HepG2 (cell line): ENCODE data around the gene RAMP3. TPM values are rescaled to one million over a fixed set of nuclear protein-coding genes. Genes with fewer than 3 reads are reported as not detected.

Source experiments
- ATAC-seq: fragments of 200-7000 bp; cut with Tn5 transposase; 3 replicates; pipeline ENCODE4 v1.9.1; 2020; ENCODE audit warnings: mild to moderate bottlenecking, moderate library complexity
- BruUV-seq: library from RNA; stranded (reverse); fragments of 400-500 nt; replicated peaks from 2 replicates; lab custom pipeline; 2021; lab: Mats Ljungman, UMichigan
- CTCF ChIA-PET: fragments of 300-600 bp; formaldehyde crosslinking; extraction: SDS; loops from one replicate; lab custom pipeline; 2021; ENCODE audit warnings: low total read pairs, inconsistent platforms, low intra/inter-chr PET ratio; lab: Yijun Ruan, JAX
- POLR2A ChIA-PET: fragments of 350-600 bp; sonication (Branson Sonifier 250); formaldehyde crosslinking; loops from one replicate; lab custom pipeline; 2020; ENCODE audit warnings: antibody characterized with exemption, inconsistent platforms; lab: Yijun Ruan, JAX
- DNase-seq: peaks from one replicate; pipeline ENCODE4 v3.0.0-alpha.2; 2015; ENCODE audit warnings: low spot score
- FAIRE-seq: peaks from 3 replicates; lab custom pipeline; 2011; peaks lifted over from hg19 to GRCh38; lab: Jason Lieb, UNC
- H2AFZ ChIP-seq: one replicate; pipeline ENCODE4 v1.6.1; 2011; ENCODE audit warnings: low read length, inconsistent platforms
- H3K27ac ChIP-seq: fragments of 300-600 bp; 3 replicates; pipeline ENCODE4 v1.8.0; 2011; ENCODE audit warnings: mixed run types, mild to moderate bottlenecking, mixed read lengths, low read length, inconsistent platforms; ENCODE audit not compliant: insufficient read depth; ENCODE audit errors: extremely low read length
- H3K27me3 ChIP-seq, 2 experiments: fragments of 200-600 bp in 1 of 2; 2 replicates in 1 of 2; 3 replicates in 1 of 2; pipeline versions ENCODE4 v1.6.0 to v1.8.0; 2011; ENCODE audit warnings: low read length in 2 of 2, mild to moderate bottlenecking in 2 of 2, moderate library complexity in 2 of 2, inconsistent platforms in 1 of 2; ENCODE audit not compliant: insufficient read depth in 2 of 2, control insufficient read depth in 1 of 2
- H3K36me3 ChIP-seq, 2 experiments: fragments of 200-600 bp in 1 of 2; replicated peaks in 1 of 2; 2 replicates in 1 of 2; 3 replicates in 1 of 2; pipeline versions ENCODE4 v1.5.1 to v1.8.0; 2011; ENCODE audit warnings: low read length in 2 of 2, inconsistent platforms in 1 of 2; ENCODE audit not compliant: insufficient read depth in 2 of 2, control insufficient read depth in 1 of 2
- H3K4me1 ChIP-seq: 2 replicates; pipeline ENCODE4 v1.5.1; 2012; ENCODE audit warnings: low read length, inconsistent platforms; ENCODE audit not compliant: insufficient read depth
- H3K4me2 ChIP-seq: 2 replicates; pipeline ENCODE4 v1.6.0; 2011; ENCODE audit warnings: low read depth, low read length, inconsistent platforms
- H3K4me3 ChIP-seq, 3 experiments: fragments of 200-600 bp in 1 of 3; sonication (generic), shearing (Covaris generic) in 1 of 3; replicated peaks in 1 of 3; 2 replicates each; pipeline ENCODE4 v1.5.1; 2011 to 2016; ENCODE audit warnings: low read length in 3 of 3, inconsistent platforms in 2 of 3, low read depth in 2 of 3, mild to moderate bottlenecking in 2 of 3, control low read depth in 1 of 3, mixed read lengths in 1 of 3; ENCODE audit not compliant: insufficient read depth in 1 of 3
- H3K79me2 ChIP-seq: one replicate; pipeline ENCODE4 v1.6.1; 2011; ENCODE audit warnings: low read length, inconsistent platforms; ENCODE audit not compliant: insufficient read depth
- H3K9ac ChIP-seq: 2 replicates; pipeline ENCODE4 v1.6.0; 2011; ENCODE audit warnings: mild to moderate bottlenecking, low read depth, low read length, inconsistent platforms; ENCODE audit not compliant: insufficient read depth
- H3K9me3 ChIP-seq: 2 replicates; pipeline ENCODE4 v1.5.1; 2012; ENCODE audit warnings: mild to moderate bottlenecking, low read length
- H4K20me1 ChIP-seq: 2 replicates; pipeline ENCODE4 v1.6.0; 2011; ENCODE audit warnings: inconsistent platforms, mild to moderate bottlenecking, low read length, moderate library complexity; ENCODE audit not compliant: insufficient read depth
- KDM1A ChIP-seq: IDR thresholded peaks from 2 replicates; pipeline ENCODE4 v1.6.1; 2016; ENCODE audit warnings: missing compliant biosample characterization
- ZNF687 ChIP-seq: sonication (generic); formaldehyde crosslinking; IDR thresholded peaks from 2 replicates; pipeline ENCODE4 v1.5.1; 2020; ENCODE audit warnings: mild to moderate bottlenecking, missing genetic modification reagents, moderate library complexity
- WGBS: methylation state at CpG from one replicate; pipeline ENCODE4 v1.1.6; 2017; ENCODE audit warnings: low lambda C conversion rate; 5-methylcytosine and 5-hydroxymethylcytosine counted together
- in situ Hi-C: cut with HindIII; loops from 2 replicates; pipeline ENCODE4 v1.10.0; 2017; ENCODE audit warnings: low pct_unique_long_range_greater_than_20kb; ENCODE audit not compliant: extremely low pct_ligation_motif_present
- intact Hi-C: fragments of 100-400 bp; cut with micrococcal nuclease; formaldehyde crosslinking; loops from one replicate; pipeline ENCODE4 v1.10.0; 2022; ENCODE audit not compliant: unreplicated experiment
- polyA plus RNA-seq, 8 experiments: library from polyadenylated mRNA; depleted of rRNA in 3 of 8; stranded (reverse) in 7 of 8; unstranded in 1 of 8; fragments of >200 nt; fragmentation: Illumina TruSeq in 4 of 8; extraction: Trizol in 4 of 8; gene quantifications; 2 replicates each; pipeline versions ENCODE4 v1.2.1 to v1.2.3, GENCODE V29; 2011 to 2016; ENCODE audit warnings: low read depth in 4 of 8, missing spikeins in 1 of 8, mixed read lengths in 1 of 8; ENCODE audit not compliant: insufficient read depth in 1 of 8
- total RNA-seq, 5 experiments: library from RNA; depleted of rRNA; stranded (reverse); fragments of >200 nt; fragmentation: Illumina TruSeq; extraction: Trizol; gene quantifications; 2 replicates each; pipeline ENCODE4 v1.2.3, GENCODE V29; 2016; ENCODE audit warnings: low read depth in 1 of 5

RAMP3 gene
- total and polyA plus RNA-seq, 2 of the 13 experiments (the other 11 are each of a cell fraction or from before 2014, with no cell fraction given), result not detected

- Histone ChIP-seq H3K27ac (no peak overlapping the region), H4K20me1 (no peaks in the 10 kb centered on the region), H2AFZ (no peak overlapping the region), H3K9me3 (no peaks in the 10 kb centered on the region), H3K79me2 (no peaks in the 10 kb centered on the region), H3K4me1 (peaks cover 13% of the 10 kb centered on the region; the same call in 1 of the 2 replicates), H3K4me3 (no peak overlapping the region), H3K9ac (no peak overlapping the region), H3K36me3 (no peaks in the 10 kb centered on the region), H3K4me2 (peak overlapping the region; percentile 34), H3K27me3 (peaks cover 4 to 38% of the 10 kb centered on the region in 2 experiments; a peak in 4 of 5 replicates)
- CTCF ChIA-PET, result no interaction called here
- ATAC-seq (peak; percentile 20; the same call in 2 of the 3 replicates), FAIRE-seq (no peak), DNase-seq (no peak)
- intact Hi-C loops (loop anchor here (5.0 kb wide), 1 partner anchor 936 kb away; the partner anchor contains the start of gene GCK), in situ Hi-C loops (no loop called here)
- TF ChIP-seq KDM1A (CRISPR knock-in tag) (no peak), ZNF687 (CRISPR knock-in tag) (peak; percentile 28; the same call in 1 of the 2 replicates)
- BruUV-seq, result no TSS peak
- WGBS, result 35% methylated on average over 15 of the region's 16 CpGs
- POLR2A ChIA-PET, result interaction anchor here (1.4 kb wide), 1 partner anchor 11 kb away, joined by 3 read pairs; the partner anchor contains the start of gene TBRG4
These were observed 34.4 kb upstream of the RAMP3 start for GRCh38 chr7:45122975-45123860.
